Endothelial cell of umbilical vein (primary cell): ENCODE results near the gene TCP11L2. TPM values are rescaled to one million over a fixed set of nuclear protein-coding genes. Genes with fewer than 3 reads are reported as not detected.

ENCODE experiments used
- BruUV-seq: library from RNA; stranded (reverse); fragments of 400-500 nt; replicated peaks from 2 replicates; lab custom pipeline; 2021; lab: Mats Ljungman, UMichigan
- CTCF ChIA-PET: fragments of 300-600, 350-600 bp; sonication (Branson Sonifier 250); formaldehyde crosslinking; loops from one replicate; lab custom pipeline; 2021; ENCODE audit warnings: antibody characterized with exemption, inconsistent platforms; lab: Charles Lee
- POLR2A ChIA-PET: fragments of 300-600, 350-600 bp; sonication (Branson Sonifier 250); formaldehyde crosslinking; loops from one replicate; lab custom pipeline; 2021; ENCODE audit warnings: antibody characterized with exemption, inconsistent platforms; lab: Charles Lee
- DNase-seq: peaks from one replicate; pipeline ENCODE4 v3.0.0-alpha.2; 2011; ENCODE audit warnings: low read depth, low spot score
- FAIRE-seq: peaks from 2 replicates; lab custom pipeline; 2011; peaks lifted over from hg19 to GRCh38; lab: Jason Lieb, UNC
- H2AFZ ChIP-seq: 2 replicates; pipeline ENCODE4 v1.6.0; 2012; ENCODE audit warnings: low read depth, low read length, control low read depth, inconsistent platforms
- H3K27ac ChIP-seq: 2 replicates; pipeline ENCODE4 v1.5.1; 2011; ENCODE audit warnings: low read depth, mild to moderate bottlenecking, control low read depth, low read length, moderate library complexity; ENCODE audit not compliant: insufficient read depth
- H3K27me3 ChIP-seq, 2 experiments: 2 replicates each; pipeline versions ENCODE4 v1.6.0 to v1.6.1; 2011; ENCODE audit warnings: low read length in 2 of 2, mixed read lengths in 1 of 2; ENCODE audit not compliant: control insufficient read depth in 2 of 2, insufficient read depth in 2 of 2
- H3K36me3 ChIP-seq, 2 experiments: 2 replicates in 1 of 2; 3 replicates in 1 of 2; pipeline ENCODE4 v1.5.1; 2011; ENCODE audit warnings: low read length in 2 of 2, mild to moderate bottlenecking in 1 of 2, moderate library complexity in 1 of 2; ENCODE audit not compliant: control insufficient read depth in 2 of 2, insufficient read depth in 2 of 2; ENCODE audit errors: extremely low read depth in 1 of 2
- H3K4me1 ChIP-seq: 3 replicates; pipeline ENCODE4 v1.5.1; 2011; ENCODE audit warnings: mild to moderate bottlenecking, low read length; ENCODE audit not compliant: control insufficient read depth, insufficient read depth; ENCODE audit errors: extremely low read depth
- H3K4me2 ChIP-seq: 2 replicates; pipeline ENCODE4 v1.6.1; 2011; ENCODE audit warnings: low read length, control low read depth, mixed read lengths; ENCODE audit not compliant: insufficient read depth
- H3K4me3 ChIP-seq, 3 experiments: fragments of 200-600 bp in 1 of 3; sonication (generic), shearing (Covaris generic) in 1 of 3; replicated peaks in 1 of 3; 2 replicates each; pipeline ENCODE4 v1.5.1; 2011 to 2016; ENCODE audit warnings: control low read depth in 3 of 3, low read length in 3 of 3, mild to moderate bottlenecking in 2 of 3, inconsistent platforms in 1 of 3, low read depth in 1 of 3, moderate library complexity in 1 of 3; ENCODE audit not compliant: insufficient read depth in 1 of 3
- H3K79me2 ChIP-seq: 2 replicates; pipeline ENCODE4 v1.6.0; 2012; ENCODE audit warnings: low read length, inconsistent platforms; ENCODE audit not compliant: control insufficient read depth, insufficient read depth
- H3K9ac ChIP-seq: replicated peaks from 2 replicates; pipeline ENCODE3; 2011; ENCODE audit warnings: low read length, control low read depth; ENCODE audit not compliant: insufficient read depth; ENCODE audit errors: extremely low read depth
- H3K9me1 ChIP-seq: replicated peaks from 3 replicates; pipeline ENCODE4 v1.6.0; 2011; ENCODE audit warnings: mild to moderate bottlenecking, low read length; ENCODE audit not compliant: control insufficient read depth, insufficient read depth; ENCODE audit errors: extremely low read depth
- H3K9me3 ChIP-seq: replicated peaks from 2 replicates; pipeline ENCODE4 v1.5.1; 2012; ENCODE audit warnings: low read length, inconsistent platforms; ENCODE audit not compliant: control insufficient read depth, insufficient read depth
- H4K20me1 ChIP-seq: replicated peaks from 2 replicates; pipeline ENCODE3; 2011; ENCODE audit warnings: mild to moderate bottlenecking, low read length; ENCODE audit not compliant: control insufficient read depth, insufficient read depth; ENCODE audit errors: extremely low read depth
- CTCF ChIP-seq, 2 donors: IDR thresholded peaks; 1 replicate in 1 of 2; 2 replicates in 1 of 2; pipeline ENCODE4 v1.5.1; 2011; ENCODE audit warnings: low read length in 2 of 2, mild to moderate bottlenecking in 2 of 2, moderate library complexity in 2 of 2, control low read depth in 1 of 2, inconsistent platforms in 1 of 2, low read depth in 1 of 2; ENCODE audit not compliant: insufficient read depth in 1 of 2; ENCODE audit errors: extremely low read depth in 1 of 2
- EZH2 ChIP-seq: IDR thresholded peaks from 2 replicates; pipeline ENCODE4 v1.6.1; 2012; ENCODE audit warnings: borderline replicate concordance, low read depth, mild to moderate bottlenecking, moderate library complexity, low read length, inconsistent platforms; ENCODE audit not compliant: severe bottlenecking
- FOS ChIP-seq: IDR thresholded peaks from 2 replicates; pipeline ENCODE4 v1.6.1; 2011; ENCODE audit warnings: mild to moderate bottlenecking, low read length, moderate library complexity, borderline replicate concordance; ENCODE audit not compliant: insufficient read depth
- GATA2 ChIP-seq: IDR thresholded peaks from 2 replicates; pipeline ENCODE4 v1.7.0; 2011; ENCODE audit warnings: low read depth, mild to moderate bottlenecking, moderate library complexity, mixed read lengths, low read length; ENCODE audit not compliant: insufficient read length, insufficient read depth
- JUN ChIP-seq: IDR thresholded peaks from 2 replicates; pipeline ENCODE4 v1.6.1; 2011; ENCODE audit warnings: borderline replicate concordance, low read depth; ENCODE audit not compliant: insufficient read length, insufficient read depth
- MAX ChIP-seq: IDR thresholded peaks from 2 replicates; pipeline ENCODE4 v1.6.1; 2011; ENCODE audit not compliant: insufficient read depth, insufficient read length
- MYC ChIP-seq: IDR thresholded peaks from one replicate; pipeline ENCODE4 v1.6.1; 2011; ENCODE audit warnings: mild to moderate bottlenecking, low read depth, low read length
- POLR2A ChIP-seq: IDR thresholded peaks from 2 replicates; pipeline ENCODE4 v1.6.1; 2012; ENCODE audit warnings: low read depth, mild to moderate bottlenecking, control low read depth, low read length
- POLR2AphosphoS5 ChIP-seq: IDR thresholded peaks from 2 replicates; pipeline ENCODE4 v1.6.1; 2012; ENCODE audit warnings: low read depth, mild to moderate bottlenecking, control low read depth, low read length, moderate library complexity; ENCODE audit not compliant: insufficient read depth
- dilution Hi-C: fragments of 300-500 bp; cut with MboI; formaldehyde crosslinking; loops from one replicate; pipeline ENCODE4 v1.15.0; 2019; ENCODE audit warnings: low sequenced_read_pairs; ENCODE audit not compliant: extremely low pct_ligation_motif_present
- intact Hi-C: fragments of 100-400 bp; cut with micrococcal nuclease; formaldehyde crosslinking; loops from one replicate; pipeline ENCODE4 v1.10.0; 2022
- polyA plus RNA-seq, 4 experiments: library from polyadenylated mRNA; depleted of rRNA in 3 of 4; stranded (reverse) in 3 of 4; unstranded in 1 of 4; fragments of >200 nt; gene quantifications; 2 replicates each; pipeline versions ENCODE4 v1.2.1 to v1.2.3, GENCODE V29; 2011 to 2012; ENCODE audit warnings: missing spikeins in 1 of 4
- total RNA-seq: library from RNA; stranded (reverse); gene quantifications from 2 replicates; pipeline ENCODE4 v1.2.3, GENCODE V29; 2021

Gene TCP11L2
- total and polyA plus RNA-seq, 2 donors (not counting 3 experiments of a cell fraction or from before 2014, with no cell fraction given), result 6.0 to 18.7 TPM

- CTCF ChIA-PET, result interaction anchor here (1.2 kb wide), 1 partner anchor 559 kb away, joined by 4 read pairs; no protein-coding TSS in a partner anchor
Measured at GRCh38 chr12:106360400-106360994, 58.0 kb downstream of the TCP11L2 start.

More at GRCh38 chr12:106360400-106360994, 58.0 kb downstream of the TCP11L2 start:
- Histone ChIP-seq H3K4me3 (no peak overlapping the region), H3K79me2 (peaks cover 25% of the 10 kb centered on the region), H3K27ac (no peak overlapping the region), H4K20me1 (no peaks in the 10 kb centered on the region), H2AFZ (no peak overlapping the region), H3K9me1 (no peaks in the 10 kb centered on the region), H3K4me1 (peaks cover 12% of the 10 kb centered on the region), H3K36me3 (no peaks in the 10 kb centered on the region), H3K9ac (no peak overlapping the region), H3K9me3 (no peaks in the 10 kb centered on the region), H3K4me2 (no peak overlapping the region), H3K27me3 (no peaks in the 10 kb centered on the region)
- DNase-seq (no peak), FAIRE-seq (no peak)
- POLR2A ChIA-PET, result no interaction called here
- intact Hi-C loops (no loop called here), dilution Hi-C loops (no loop called here)
- BruUV-seq, result no TSS peak
- TF ChIP-seq EZH2 (no peak), FOS (no peak), POLR2AphosphoS5 (no peak), MYC (no peak), POLR2A (no peak), GATA2 (no peak), MAX (no peak), JUN (no peak), CTCF (IDR thresholded peaks at IDR 0.05; ENCODE audit: extremely low read depth in 1 of 2, insufficient read depth in 1 of 2, low read depth in 1 of 2, low read length in 2 of 2) (no peak)
